ENCODE measurements around the gene ELSPBP1. TPM values are rescaled to one million over a fixed set of nuclear protein-coding genes. Genes with fewer than 3 reads are reported as not detected.
"Not testable (repeated sequence)": the region's sequence is repeated elsewhere in the genome, so short reads cannot be mapped to it uniquely, and the experiment has no call there.

Gene ELSPBP1
- total RNA-seq, 4 donors from 2014 or later = not detected

DNA sequence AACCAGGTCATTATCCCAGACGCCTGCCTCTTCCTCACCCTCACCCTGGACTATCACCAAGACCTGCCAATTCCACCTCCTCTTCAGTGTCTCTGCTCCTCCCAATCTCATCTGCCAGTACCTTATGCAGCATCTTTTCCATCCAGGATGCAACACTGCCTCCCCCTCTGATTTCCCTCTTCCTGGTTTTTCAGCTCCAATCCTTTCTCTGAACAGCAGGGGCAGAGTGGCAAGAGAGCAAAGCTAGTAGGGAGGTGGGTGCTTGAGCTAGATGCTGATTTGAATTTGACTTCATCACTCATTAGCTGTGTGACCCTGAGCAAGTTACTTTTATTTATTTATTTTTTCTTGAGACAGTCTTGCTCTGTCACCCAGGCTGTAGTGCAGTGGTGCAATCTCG, 75.0 kb downstream of the ELSPBP1 start:
- no peaks in the 10 kb centered on the region for H3K27me3 ChIP-seq
- H3K36me3 ChIP-seq = no peaks in the 10 kb centered on the region
- H3K4me3 ChIP-seq = no peak overlapping the region
- DNase-seq = no peak
- no peak overlapping the region for H3K27ac ChIP-seq
- intact Hi-C loops (cut with DNase I) = no loop called here
- WGBS, 2 donors = 61 to 63% methylated on average over 2 of the region's 2 CpGs
- H3K4me1 ChIP-seq = no peaks in the 10 kb centered on the region
- TF ChIP-seq, protein P1, sequence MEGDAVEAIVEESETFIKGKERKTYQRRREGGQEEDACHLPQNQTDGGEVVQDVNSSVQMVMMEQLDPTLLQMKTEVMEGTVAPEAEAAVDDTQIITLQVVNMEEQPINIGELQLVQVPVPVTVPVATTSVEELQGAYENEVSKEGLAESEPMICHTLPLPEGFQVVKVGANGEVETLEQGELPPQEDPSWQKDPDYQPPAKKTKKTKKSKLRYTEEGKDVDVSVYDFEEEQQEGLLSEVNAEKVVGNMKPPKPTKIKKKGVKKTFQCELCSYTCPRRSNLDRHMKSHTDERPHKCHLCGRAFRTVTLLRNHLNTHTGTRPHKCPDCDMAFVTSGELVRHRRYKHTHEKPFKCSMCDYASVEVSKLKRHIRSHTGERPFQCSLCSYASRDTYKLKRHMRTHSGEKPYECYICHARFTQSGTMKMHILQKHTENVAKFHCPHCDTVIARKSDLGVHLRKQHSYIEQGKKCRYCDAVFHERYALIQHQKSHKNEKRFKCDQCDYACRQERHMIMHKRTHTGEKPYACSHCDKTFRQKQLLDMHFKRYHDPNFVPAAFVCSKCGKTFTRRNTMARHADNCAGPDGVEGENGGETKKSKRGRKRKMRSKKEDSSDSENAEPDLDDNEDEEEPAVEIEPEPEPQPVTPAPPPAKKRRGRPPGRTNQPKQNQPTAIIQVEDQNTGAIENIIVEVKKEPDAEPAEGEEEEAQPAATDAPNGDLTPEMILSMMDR (IDR thresholded peaks at IDR 0.05) = no peak
- TF ChIP-seq POLR2A (IDR thresholded peaks at IDR 0.05) = no peak
- H3K9me3 ChIP-seq = no peaks in the 10 kb centered on the region

DNA sequence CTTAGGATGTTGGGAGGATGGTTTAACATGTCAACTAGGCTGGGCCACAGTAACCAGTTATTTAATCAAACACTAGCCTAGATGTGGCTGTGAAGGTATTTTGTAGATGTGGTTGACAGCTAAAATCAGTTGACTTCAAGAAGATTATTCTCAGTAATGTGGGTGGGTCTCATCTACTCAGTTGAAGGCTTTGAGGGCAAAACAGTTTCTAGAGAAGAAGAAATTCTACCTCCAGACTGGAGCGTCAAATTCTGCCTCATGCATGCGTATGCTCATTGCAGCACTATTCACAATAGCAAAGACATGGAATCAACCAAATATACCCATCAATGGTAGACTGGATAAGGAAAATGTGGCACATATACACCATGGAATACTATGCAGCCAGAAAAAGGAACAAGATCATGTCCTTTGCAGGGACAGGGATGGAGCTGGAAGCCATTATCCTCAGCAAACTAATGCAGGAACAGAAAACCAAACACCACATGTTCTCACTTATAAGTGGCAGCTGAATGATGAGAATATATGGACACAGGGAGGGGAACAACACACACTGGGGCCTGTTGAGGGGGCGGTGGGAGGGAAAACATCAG, 75.8 kb downstream of the ELSPBP1 start:
- WGBS, 2 donors = 85 to 91% methylated on average over 3 of the region's 3 CpGs

More for the DNA sequence above, 75.8 kb downstream of the ELSPBP1 start:
- H3K27me3 ChIP-seq; H3K36me3 ChIP-seq; H3K9me3 ChIP-seq; H3K4me1 ChIP-seq; H3K27ac ChIP-seq; DNase-seq; H3K4me3 ChIP-seq; intact Hi-C loops (cut with DNase I): not testable (repeated sequence)

Other genes with a start within 250 kb of the ELSPBP1 start
- gene NOP53, start 249.1 kb upstream of the ELSPBP1 start, total RNA-seq = 100 to 1,000 TPM; 118 to 522 (median 268) TPM
- 100 to 1,000 TPM; 185 to 477 (median 324) TPM for gene SELENOW, start 215.9 kb upstream of the ELSPBP1 start, total RNA-seq
- not detected for gene TPRX1, start 190.1 kb upstream of the ELSPBP1 start, total RNA-seq
- not detected for gene CRX, start 172.7 kb upstream of the ELSPBP1 start, total RNA-seq
- gene TPRX2, start 135.4 kb upstream of the ELSPBP1 start, total RNA-seq = not detected
- gene SULT2A1, start 108.3 kb upstream of the ELSPBP1 start, total RNA-seq = not detected
- not detected for gene BSPH1, start 2.5 kb upstream of the ELSPBP1 start, total RNA-seq
- gene CABP5, start 49.4 kb downstream of the ELSPBP1 start, total RNA-seq = not detected
- 1 to 10 TPM in 2 of 4 donors, under 1 TPM in 1, not detected in 1; 0.61 to 4.0 (median 1.3) TPM for gene PLA2G4C, start 116.2 kb downstream of the ELSPBP1 start, total RNA-seq
- 10 to 100 TPM; 25.7 to 44.3 (median 31.1) TPM for gene LIG1, start 175.7 kb downstream of the ELSPBP1 start, total RNA-seq
- 1 to 10 TPM; 2.0 to 4.7 (median 2.7) TPM for gene ZSWIM9, start 176.0 kb downstream of the ELSPBP1 start, total RNA-seq